Osteocyte (in vitro differentiated cells): ENCODE results near the gene IGSF3. TPM values are rescaled to one million over a fixed set of nuclear protein-coding genes. Genes with fewer than 3 reads are reported as not detected.

Source experiments
- DNase-seq: peaks from one replicate; pipeline ENCODE4 v3.0.0; 2021; ENCODE audit warnings: mixed read lengths; ENCODE audit not compliant: unreplicated experiment; ENCODE audit errors: extremely low spot score
- H3K27ac Mint-ChIP-seq: one replicate; pipeline ENCODE4 v1.8.0; 2021; ENCODE audit warnings: mild to moderate bottlenecking, mixed read lengths; ENCODE audit not compliant: unreplicated experiment
- H3K27me3 Mint-ChIP-seq: one replicate; pipeline ENCODE4 v1.8.0; 2021; ENCODE audit warnings: mixed read lengths; ENCODE audit not compliant: unreplicated experiment
- H3K36me3 Mint-ChIP-seq: one replicate; pipeline ENCODE4 v1.8.0; 2021; ENCODE audit warnings: mixed read lengths; ENCODE audit not compliant: unreplicated experiment
- H3K4me1 Mint-ChIP-seq: one replicate; pipeline ENCODE4 v1.8.0; 2021; ENCODE audit warnings: mixed read lengths; ENCODE audit not compliant: unreplicated experiment
- H3K4me3 Mint-ChIP-seq: one replicate; pipeline ENCODE4 v1.8.0; 2021; ENCODE audit warnings: mild to moderate bottlenecking, moderate library complexity, mixed read lengths; ENCODE audit not compliant: unreplicated experiment
- H3K9me3 Mint-ChIP-seq: one replicate; pipeline ENCODE4 v1.8.0; 2021; ENCODE audit warnings: mixed read lengths; ENCODE audit not compliant: unreplicated experiment
- total RNA-seq: library from RNA; stranded (reverse); gene quantifications from 2 replicates; pipeline ENCODE4 v1.2.1, GENCODE V29; 2021
- TF ChIP-seq, protein P1 (sequence below): fragments of 200-600 bp; sonication (generic); IDR thresholded peaks from 2 replicates; pipeline ENCODE4 v1.5.0; 2021; ENCODE audit warnings: antibody characterized with exemption, mild to moderate bottlenecking, moderate library complexity

IGSF3 gene
- total RNA-seq, 1 donor from 2014 or later, result 43.2 TPM

DNA sequence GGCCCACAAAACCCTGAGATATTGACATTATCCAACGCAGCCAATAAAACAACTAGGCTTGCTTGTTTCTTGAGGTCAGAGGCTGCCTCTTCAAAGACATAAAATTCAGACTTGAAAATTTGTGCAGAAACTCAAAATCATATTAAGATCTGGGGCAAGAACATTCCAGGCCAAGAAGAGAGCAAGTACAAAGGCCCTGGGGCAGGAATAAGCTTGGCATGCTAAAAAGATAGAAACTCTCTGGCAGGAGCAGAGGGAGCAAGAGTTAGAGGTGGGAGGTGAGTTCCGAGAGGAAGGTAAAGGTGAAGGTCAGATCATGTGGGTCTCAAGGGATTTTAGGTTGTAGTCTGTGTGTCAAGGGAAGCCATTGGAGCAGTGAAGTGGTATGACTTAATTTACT lies 8.8 kb upstream of the IGSF3 start:
- H3K4me3 Mint-ChIP-seq, result no peak overlapping the region
- H3K27ac Mint-ChIP-seq, result no peak overlapping the region
- H3K36me3 Mint-ChIP-seq, result no peaks in the 10 kb centered on the region
- TF ChIP-seq, protein P1, sequence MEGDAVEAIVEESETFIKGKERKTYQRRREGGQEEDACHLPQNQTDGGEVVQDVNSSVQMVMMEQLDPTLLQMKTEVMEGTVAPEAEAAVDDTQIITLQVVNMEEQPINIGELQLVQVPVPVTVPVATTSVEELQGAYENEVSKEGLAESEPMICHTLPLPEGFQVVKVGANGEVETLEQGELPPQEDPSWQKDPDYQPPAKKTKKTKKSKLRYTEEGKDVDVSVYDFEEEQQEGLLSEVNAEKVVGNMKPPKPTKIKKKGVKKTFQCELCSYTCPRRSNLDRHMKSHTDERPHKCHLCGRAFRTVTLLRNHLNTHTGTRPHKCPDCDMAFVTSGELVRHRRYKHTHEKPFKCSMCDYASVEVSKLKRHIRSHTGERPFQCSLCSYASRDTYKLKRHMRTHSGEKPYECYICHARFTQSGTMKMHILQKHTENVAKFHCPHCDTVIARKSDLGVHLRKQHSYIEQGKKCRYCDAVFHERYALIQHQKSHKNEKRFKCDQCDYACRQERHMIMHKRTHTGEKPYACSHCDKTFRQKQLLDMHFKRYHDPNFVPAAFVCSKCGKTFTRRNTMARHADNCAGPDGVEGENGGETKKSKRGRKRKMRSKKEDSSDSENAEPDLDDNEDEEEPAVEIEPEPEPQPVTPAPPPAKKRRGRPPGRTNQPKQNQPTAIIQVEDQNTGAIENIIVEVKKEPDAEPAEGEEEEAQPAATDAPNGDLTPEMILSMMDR, result no peak
- no peak for DNase-seq
- no peaks in the 10 kb centered on the region for H3K9me3 Mint-ChIP-seq
- peaks cover 31% of the 10 kb centered on the region for H3K4me1 Mint-ChIP-seq
- peaks cover 16% of the 10 kb centered on the region for H3K27me3 Mint-ChIP-seq

DNA sequence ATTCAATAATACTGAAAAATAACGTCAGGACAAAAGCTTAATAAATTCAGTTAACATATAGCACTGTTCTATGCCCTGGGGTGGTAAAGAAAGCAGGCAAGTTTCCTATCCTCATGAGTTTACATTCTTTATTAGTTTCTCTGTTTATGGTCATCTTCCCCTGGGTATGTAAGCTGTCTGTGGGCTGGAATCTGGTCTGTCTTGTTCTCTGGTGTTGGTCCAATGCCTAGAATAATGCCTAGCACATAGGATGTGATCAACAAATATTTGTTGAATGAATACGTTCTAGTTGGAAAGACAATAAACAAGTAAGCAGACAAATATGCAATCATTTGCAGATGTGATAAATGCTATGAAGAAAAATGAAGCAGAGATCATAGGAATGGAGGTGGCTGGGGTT lies 7.2 kb upstream of the IGSF3 start:
- peaks cover 19% of the 10 kb centered on the region for H3K27me3 Mint-ChIP-seq
- no peak overlapping the region for H3K27ac Mint-ChIP-seq
- no peak overlapping the region for H3K4me3 Mint-ChIP-seq
- H3K36me3 Mint-ChIP-seq, result no peaks in the 10 kb centered on the region
- no peaks in the 10 kb centered on the region for H3K9me3 Mint-ChIP-seq
- TF ChIP-seq, protein P1, result no peak
- no peak for DNase-seq
- peaks cover 37% of the 10 kb centered on the region for H3K4me1 Mint-ChIP-seq

DNA sequence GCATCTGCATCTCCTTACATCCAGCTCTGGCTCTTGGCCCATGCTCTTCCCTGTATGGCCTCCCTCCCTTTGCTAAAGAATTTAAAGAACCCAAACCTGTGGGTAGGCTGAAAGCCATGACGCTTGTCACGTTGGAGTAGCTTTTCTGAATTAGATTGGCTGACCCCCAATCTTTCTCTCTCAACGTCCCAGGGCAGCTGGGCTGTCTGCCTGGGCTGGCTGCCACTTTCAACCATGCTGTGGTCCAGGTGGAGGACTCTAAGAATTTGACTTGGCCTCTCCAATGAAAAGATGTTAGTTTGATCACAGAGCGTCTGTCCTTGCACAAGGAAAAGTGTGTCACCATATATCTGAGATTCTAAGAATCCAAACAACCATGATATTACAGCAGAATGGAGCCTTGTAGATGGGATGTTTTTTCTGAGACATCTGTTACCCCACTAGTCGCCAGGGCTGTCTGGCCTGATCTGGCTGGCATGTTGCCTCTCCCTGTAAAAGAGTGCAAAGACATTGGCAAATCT lies 6.5 kb upstream of the IGSF3 start:
- H3K27ac Mint-ChIP-seq, result no peak overlapping the region
- H3K4me3 Mint-ChIP-seq, result no peak overlapping the region
- H3K9me3 Mint-ChIP-seq, result no peaks in the 10 kb centered on the region
- no peaks in the 10 kb centered on the region for H3K36me3 Mint-ChIP-seq
- DNase-seq, result no peak
- peaks cover 19% of the 10 kb centered on the region for H3K27me3 Mint-ChIP-seq
- peaks cover 32% of the 10 kb centered on the region for H3K4me1 Mint-ChIP-seq
- TF ChIP-seq, protein P1, result no peak

DNA sequence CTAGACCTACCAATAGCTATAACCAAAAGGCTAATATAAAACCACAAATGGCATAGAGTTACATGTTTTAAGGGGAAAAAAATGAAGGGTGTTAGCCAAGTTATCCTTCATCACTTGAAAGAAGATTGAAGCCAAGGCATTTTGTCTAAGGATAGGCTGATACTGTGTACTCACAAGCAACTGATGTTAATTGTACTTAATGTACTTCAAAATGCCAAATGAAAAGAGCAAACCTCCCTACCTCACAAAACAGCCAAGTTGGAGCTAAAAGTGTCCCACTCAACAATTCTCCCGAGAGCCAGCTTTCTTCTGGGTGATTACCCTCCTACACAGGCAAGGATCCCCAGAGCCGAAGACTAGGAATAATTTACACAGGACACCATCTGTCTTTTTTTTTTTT lies 4.4 kb upstream of the IGSF3 start:
- peaks cover 12% of the 10 kb centered on the region for H3K27me3 Mint-ChIP-seq
- H3K27ac Mint-ChIP-seq, result no peak overlapping the region
- TF ChIP-seq, protein P1, result no peak
- H3K4me3 Mint-ChIP-seq, result no peak overlapping the region
- peaks cover 33% of the 10 kb centered on the region for H3K4me1 Mint-ChIP-seq
- H3K9me3 Mint-ChIP-seq, result no peaks in the 10 kb centered on the region
- no peaks in the 10 kb centered on the region for H3K36me3 Mint-ChIP-seq
- DNase-seq, result no peak

DNA sequence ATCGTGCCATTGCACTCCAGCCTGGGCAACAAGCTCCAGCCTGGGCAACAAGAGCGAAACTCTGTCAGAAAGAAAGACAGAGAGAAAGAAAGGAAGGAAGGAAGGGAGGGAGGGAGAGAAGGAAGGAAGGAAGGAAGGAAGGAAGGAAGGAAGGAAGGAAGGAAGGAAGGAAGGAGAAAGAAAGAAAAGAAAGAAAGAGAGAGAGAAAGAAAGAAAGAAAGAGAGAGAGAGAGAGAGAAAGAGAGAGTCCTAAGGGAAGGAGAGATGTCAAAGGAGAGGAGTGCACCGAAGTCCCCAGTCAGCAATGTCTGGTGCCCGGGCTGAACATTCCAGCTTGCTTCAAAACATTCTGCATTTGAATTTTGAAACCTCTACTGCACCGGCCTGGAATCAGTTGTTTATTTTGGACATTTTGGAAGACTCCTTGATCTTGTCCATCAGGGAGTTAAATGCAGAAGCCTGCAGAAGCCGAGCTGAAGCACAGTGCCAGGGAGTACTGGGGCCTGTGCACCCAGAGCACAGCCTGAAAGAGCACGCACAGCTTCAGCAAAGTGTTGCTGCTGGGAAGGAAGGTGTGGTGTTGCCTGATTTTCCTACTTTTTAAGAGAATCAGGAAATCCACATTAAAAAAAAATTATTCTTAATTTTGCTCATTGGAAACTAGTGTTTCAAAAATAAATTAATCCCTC lies 3.7 kb upstream of the IGSF3 start:
- Mint-ChIP-seq H3K4me1 (peaks cover 38% of the 10 kb centered on the region), H3K27ac (peak overlapping the region; percentile 39), H3K4me3 (no peak overlapping the region), H3K27me3 (peaks cover 10% of the 10 kb centered on the region), H3K36me3 (no peaks in the 10 kb centered on the region), H3K9me3 (no peaks in the 10 kb centered on the region)
- TF ChIP-seq, protein P1, result no peak
- DNase-seq, result no peak
